ENCODE data around the gene STAT3. TPM values are rescaled to one million over a fixed set of nuclear protein-coding genes. Genes with fewer than 3 reads are reported as not detected.
A peak's percentile ranks its signal among the peaks of the same experiment; 100 is the strongest.

STAT3 gene
- total and polyA plus RNA-seq, 7 donors, result 43.8 to 230 (median 129) TPM

DNA sequence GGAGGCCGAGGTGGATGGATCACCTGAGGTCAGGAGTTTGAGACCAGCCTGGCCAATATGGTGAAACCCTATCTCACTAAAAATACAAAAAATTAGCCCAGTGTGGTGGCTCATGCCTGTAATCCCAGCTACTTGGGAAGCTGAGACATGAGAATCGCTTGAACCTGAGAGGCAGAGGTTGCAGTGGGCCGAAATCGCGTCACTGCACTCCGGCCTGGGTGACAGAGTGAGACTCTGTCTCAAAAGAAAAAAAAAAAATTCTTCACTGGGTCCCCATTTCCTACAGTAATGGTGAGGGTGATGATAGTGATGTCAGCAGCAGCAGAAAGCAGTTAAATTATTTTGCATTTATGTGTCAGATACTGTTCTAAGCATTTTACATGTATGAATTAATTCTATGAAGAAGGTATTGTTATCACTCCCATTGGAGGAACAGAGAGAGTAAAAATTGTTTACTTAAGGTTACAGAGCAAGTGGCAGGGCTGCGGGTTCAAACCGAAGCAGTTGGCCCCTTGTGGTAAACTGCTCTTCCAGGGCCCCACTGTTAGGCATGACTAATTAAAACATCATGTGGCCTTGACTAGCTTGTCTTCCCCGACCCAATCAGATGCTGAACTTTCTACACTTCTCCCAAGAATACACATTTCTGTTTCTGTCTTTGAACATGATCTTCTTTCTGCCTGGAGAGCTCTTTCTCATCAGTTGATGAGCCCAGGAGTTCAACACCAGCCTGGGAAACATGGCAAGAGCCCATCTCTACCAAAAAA, 45.8 kb downstream of the STAT3 start:
- WGBS, 2 donors, result 83 to 91% methylated on average over 9 of the region's 9 CpGs
- peaks cover 0 to 16% (median 11%) of the 10 kb centered on the region in 4 donors for H3K4me1 ChIP-seq
- no peak overlapping the region for H3K27ac ChIP-seq
- peaks cover 25 to 89% (median 56%) of the 10 kb centered on the region in 4 donors for H3K36me3 ChIP-seq
- peak; percentile 34 for DNase-seq
- no peak overlapping the region for H3K4me3 ChIP-seq
- intact Hi-C loops (cut with DNase I), result no loop called here
- H3K27me3 ChIP-seq, result no peaks in the 10 kb centered on the region
- H3K9me3 ChIP-seq, result no peaks in the 10 kb centered on the region
- no peak for TF ChIP-seq CTCF (IDR thresholded peaks at IDR 0.05)
- TF ChIP-seq EP300 (IDR thresholded peaks at IDR 0.05), result no peak
- no peak for TF ChIP-seq POLR2AphosphoS5 (IDR thresholded peaks at IDR 0.05)
- TF ChIP-seq POLR2A (IDR thresholded peaks at IDR 0.05), result no peak

- TF ChIP-seq POLR2A (IDR thresholded peaks at IDR 0.05) (no peak), POLR2AphosphoS5 (IDR thresholded peaks at IDR 0.05) (no peak)
- WGBS, 2 donors, result 90 to 93% methylated on average over 4 of the region's 4 CpGs
- H3K27me3 ChIP-seq, result no peaks in the 10 kb centered on the region
- peaks cover 32 to 95% (median 64%) of the 10 kb centered on the region in 4 donors for H3K36me3 ChIP-seq
- no peak overlapping the region for H3K27ac ChIP-seq
- H3K4me1 ChIP-seq, result peaks cover 0 to 8% (median 2%) of the 10 kb centered on the region in 4 donors
- no peaks in the 10 kb centered on the region for H3K9me3 ChIP-seq
- intact Hi-C loops (cut with DNase I), result no loop called here
- no peak overlapping the region for H3K4me3 ChIP-seq
- DNase-seq, result no peak
These were observed 46.7 kb downstream of the STAT3 start for GRCh38 chr17:42341568-42341967.

- peaks cover 0 to 3% (median 0%) of the 10 kb centered on the region in 4 donors for H3K4me1 ChIP-seq
- intact Hi-C loops (cut with DNase I), result no loop called here
- peaks cover 38 to 95% (median 64%) of the 10 kb centered on the region in 4 donors for H3K36me3 ChIP-seq
- no peak overlapping the region for H3K27ac ChIP-seq
- TF ChIP-seq CTCF (IDR thresholded peaks at IDR 0.05) (no peak), EP300 (IDR thresholded peaks at IDR 0.05) (no peak), POLR2A (IDR thresholded peaks at IDR 0.05) (no peak), POLR2AphosphoS5 (IDR thresholded peaks at IDR 0.05) (no peak)
- no peak overlapping the region for H3K4me3 ChIP-seq
- no peaks in the 10 kb centered on the region for H3K27me3 ChIP-seq
- H3K9me3 ChIP-seq, result no peaks in the 10 kb centered on the region
- peak; percentile 13 for DNase-seq
These were observed 47.5 kb downstream of the STAT3 start for GRCh38 chr17:42340691-42341127.

- H3K27me3 ChIP-seq, result no peaks in the 10 kb centered on the region
- peaks cover 43 to 95% (median 65%) of the 10 kb centered on the region in 4 donors for H3K36me3 ChIP-seq
- TF ChIP-seq POLR2AphosphoS5 (IDR thresholded peaks at IDR 0.05), result no peak
- no peak for TF ChIP-seq CTCF (IDR thresholded peaks at IDR 0.05)
- no peak for TF ChIP-seq EP300 (IDR thresholded peaks at IDR 0.05)
- no peak for TF ChIP-seq POLR2A (IDR thresholded peaks at IDR 0.05)
- H3K27ac ChIP-seq, result no peak overlapping the region
- no peaks in the 10 kb centered on the region for H3K4me1 ChIP-seq
- no peaks in the 10 kb centered on the region for H3K9me3 ChIP-seq
- 93 to 96% methylated on average over 5 of the region's 5 CpGs for WGBS, 2 donors
- H3K4me3 ChIP-seq, result no peak overlapping the region
- DNase-seq, result peak; percentile 50
- intact Hi-C loops (cut with DNase I), result no loop called here
These were observed 49.0 kb downstream of the STAT3 start for GRCh38 chr17:42339221-42339620.

DNA sequence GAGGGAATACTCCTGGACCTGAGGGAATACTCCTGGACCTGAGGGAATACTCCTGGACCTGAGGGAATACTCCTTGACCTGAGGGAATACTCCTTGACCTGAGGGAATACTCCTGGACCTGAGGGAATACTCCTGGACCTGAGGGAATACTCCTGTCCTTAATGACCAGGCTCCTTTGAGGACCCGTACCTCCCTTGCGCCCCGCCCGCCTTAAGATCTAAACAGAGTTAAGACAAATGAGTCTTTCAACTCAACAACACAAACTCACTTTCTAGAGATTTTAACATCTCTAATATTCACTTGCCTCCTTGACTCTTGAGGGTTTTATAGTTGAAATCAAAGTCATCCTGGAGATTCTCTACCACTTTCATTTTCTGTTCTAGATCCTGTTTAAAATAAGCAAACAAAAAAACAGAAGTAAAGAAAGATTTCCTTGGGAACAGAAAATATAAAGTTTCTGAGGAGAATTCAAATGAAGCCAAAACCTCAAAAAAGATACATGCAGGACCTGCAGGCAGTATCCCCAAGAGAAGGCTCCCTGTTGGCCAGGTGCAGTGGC, 49.7 kb downstream of the STAT3 start:
- no peak for TF ChIP-seq CTCF (IDR thresholded peaks at IDR 0.05)
- TF ChIP-seq POLR2AphosphoS5 (IDR thresholded peaks at IDR 0.05), result no peak
- no peak for TF ChIP-seq EP300 (IDR thresholded peaks at IDR 0.05)
- TF ChIP-seq POLR2A (IDR thresholded peaks at IDR 0.05), result no peak
- no peaks in the 10 kb centered on the region for H3K4me1 ChIP-seq
- DNase-seq, result no peak
- no peak overlapping the region for H3K27ac ChIP-seq
- peaks cover 40 to 95% (median 64%) of the 10 kb centered on the region in 4 donors for H3K36me3 ChIP-seq
- WGBS, 2 donors, result 82 to 85% methylated on average over 4 of the region's 4 CpGs
- H3K4me3 ChIP-seq, result no peak overlapping the region
- H3K9me3 ChIP-seq, result no peaks in the 10 kb centered on the region
- no peaks in the 10 kb centered on the region for H3K27me3 ChIP-seq
- intact Hi-C loops (cut with DNase I), result no loop called here

Measured in sigmoid colon (tissue), 7 donors.